Activated CD8-positive, alpha-beta memory T cell treated with anti-CD3 and anti-CD28 coated beads, Interleukin-2, amount 10 ng/mL, durations not matched to agents 7 days and 5 days (primary cell): ENCODE measurements around the gene APOA1. TPM values are rescaled to one million over a fixed set of nuclear protein-coding genes. Genes with fewer than 3 reads are reported as not detected.
"Not testable (repeated sequence)": the region's sequence is repeated elsewhere in the genome, so short reads cannot be mapped to it uniquely, and the experiment has no call there.

Experiments used
- ATAC-seq: fragments of 150-1000 bp; cut with Tn5 transposase; one replicate; pipeline ENCODE4 v1.10.0; 2021; ENCODE audit warnings: moderate library complexity
- CTCF ChIA-PET: fragments of 350-600 bp; sonication (Branson Sonifier 250); formaldehyde crosslinking; loops from one replicate; lab custom pipeline; 2021; ENCODE audit warnings: antibody characterized with exemption; lab: Charles Lee
- DNase-seq: peaks from one replicate; pipeline ENCODE4 v3.0.0-alpha.2; 2020
- H3K27ac Mint-ChIP-seq: one replicate; pipeline ENCODE4 v1.8.0; 2021; ENCODE audit warnings: mild to moderate bottlenecking, mixed read lengths
- H3K27me3 Mint-ChIP-seq: one replicate; pipeline ENCODE4 v1.8.0; 2021; ENCODE audit warnings: mixed read lengths
- H3K36me3 Mint-ChIP-seq: one replicate; pipeline ENCODE4 v1.8.0; 2021; ENCODE audit warnings: mild to moderate bottlenecking, mixed read lengths
- H3K4me1 Mint-ChIP-seq: one replicate; pipeline ENCODE4 v1.8.0; 2021; ENCODE audit warnings: mixed read lengths
- H3K4me3 Mint-ChIP-seq: one replicate; pipeline ENCODE4 v1.8.0; 2021; ENCODE audit warnings: mild to moderate bottlenecking, moderate library complexity, mixed read lengths
- H3K9me3 Mint-ChIP-seq: one replicate; pipeline ENCODE4 v1.8.0; 2022; ENCODE audit warnings: low read depth, mixed read lengths
- total RNA-seq, 2 experiments: library from RNA; stranded (reverse); gene quantifications; one replicate each; pipeline ENCODE4 v1.2.3, GENCODE V29; 2021

APOA1 gene
- total RNA-seq, 2 experiments from 2014 or later = 0.23 TPM; not detected in 1

GRCh38 chr11:116813781-116814471, 23.5 kb downstream of the APOA1 start:
- Mint-ChIP-seq H3K9me3 (no peaks in the 10 kb centered on the region), H3K4me1 (no peaks in the 10 kb centered on the region), H3K27me3 (no peaks in the 10 kb centered on the region), H3K27ac (no peak overlapping the region), H3K36me3 (no peaks in the 10 kb centered on the region), H3K4me3 (no peak overlapping the region)
- CTCF ChIA-PET = interaction anchor here (1.0 to 2.1 kb wide), 5 partner anchors 9 to 23 kb away, joined by 3 to 10 read pairs (median 5); partner anchors contain the start of gene APOA5
- ATAC-seq (no peak), DNase-seq (peak; percentile 36)

DNA sequence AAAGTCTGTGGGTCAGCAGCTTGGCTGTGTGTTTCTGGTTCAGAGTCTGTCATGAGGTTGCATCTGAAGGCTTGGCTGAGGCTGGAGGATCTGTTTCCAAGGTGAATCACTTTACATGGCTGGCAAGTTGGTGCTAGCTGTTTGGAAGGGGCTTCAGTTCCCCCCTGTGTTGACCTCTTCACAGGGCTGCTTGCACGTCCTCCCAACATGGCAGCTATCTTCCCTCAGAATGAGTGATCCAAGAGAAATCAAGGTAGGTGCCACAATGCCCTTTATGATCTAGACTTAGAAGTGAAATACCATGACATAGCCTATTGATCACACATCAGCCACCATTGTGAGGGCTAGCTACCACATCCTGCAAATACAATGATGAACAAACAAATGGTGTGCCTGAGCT, 24.3 kb downstream of the APOA1 start:
- Mint-ChIP-seq H3K4me3 (no peak overlapping the region), H3K36me3 (no peaks in the 10 kb centered on the region), H3K27me3 (no peaks in the 10 kb centered on the region), H3K4me1 (no peaks in the 10 kb centered on the region), H3K9me3 (no peaks in the 10 kb centered on the region), H3K27ac (no peak overlapping the region)
- ATAC-seq (no peak), DNase-seq (no peak)
- CTCF ChIA-PET = interaction anchor here (0.7 to 2.1 kb wide), 7 partner anchors 8 to 23 kb away, joined by 3 to 10 read pairs (median 3); partner anchors contain the start of genes APOA4 and APOA5

GRCh38 chr11:116812109-116812508, 25.3 kb downstream of the APOA1 start:
- Mint-ChIP-seq H3K27ac (no peak overlapping the region), H3K36me3 (no peaks in the 10 kb centered on the region), H3K4me1 (no peaks in the 10 kb centered on the region), H3K9me3 (no peaks in the 10 kb centered on the region), H3K27me3 (no peaks in the 10 kb centered on the region), H3K4me3 (no peak overlapping the region)
- DNase-seq (no peak), ATAC-seq (no peak)
- CTCF ChIA-PET = interaction anchor here (1.0 to 2.1 kb wide), 3 partner anchors 11 to 24 kb away, joined by 3 to 8 read pairs (median 5); partner anchors contain the start of gene APOA4

GRCh38 chr11:116811194-116811593, 26.2 kb downstream of the APOA1 start:
- ATAC-seq (no peak), DNase-seq (no peak)
- Mint-ChIP-seq H3K27ac (no peak overlapping the region), H3K27me3 (no peaks in the 10 kb centered on the region), H3K9me3 (no peaks in the 10 kb centered on the region), H3K4me3 (no peak overlapping the region), H3K4me1 (no peaks in the 10 kb centered on the region), H3K36me3 (no peaks in the 10 kb centered on the region)
- CTCF ChIA-PET = interaction anchor here (1.0 kb wide), 1 partner anchor 24 kb away, joined by 4 read pairs; no protein-coding TSS in a partner anchor

GRCh38 chr11:116808262-116809175, 28.9 kb downstream of the APOA1 start:
- Mint-ChIP-seq H3K4me1 (no peaks in the 10 kb centered on the region), H3K27me3 (peaks cover 3% of the 10 kb centered on the region), H3K36me3 (no peaks in the 10 kb centered on the region), H3K4me3 (no peak overlapping the region), H3K27ac (no peak overlapping the region), H3K9me3 (no peaks in the 10 kb centered on the region)
- ATAC-seq = no peak
- CTCF ChIA-PET = interaction anchor here (1.0 kb wide), 1 partner anchor 27 kb away, joined by 3 read pairs; no protein-coding TSS in a partner anchor
- no peak for DNase-seq

DNA sequence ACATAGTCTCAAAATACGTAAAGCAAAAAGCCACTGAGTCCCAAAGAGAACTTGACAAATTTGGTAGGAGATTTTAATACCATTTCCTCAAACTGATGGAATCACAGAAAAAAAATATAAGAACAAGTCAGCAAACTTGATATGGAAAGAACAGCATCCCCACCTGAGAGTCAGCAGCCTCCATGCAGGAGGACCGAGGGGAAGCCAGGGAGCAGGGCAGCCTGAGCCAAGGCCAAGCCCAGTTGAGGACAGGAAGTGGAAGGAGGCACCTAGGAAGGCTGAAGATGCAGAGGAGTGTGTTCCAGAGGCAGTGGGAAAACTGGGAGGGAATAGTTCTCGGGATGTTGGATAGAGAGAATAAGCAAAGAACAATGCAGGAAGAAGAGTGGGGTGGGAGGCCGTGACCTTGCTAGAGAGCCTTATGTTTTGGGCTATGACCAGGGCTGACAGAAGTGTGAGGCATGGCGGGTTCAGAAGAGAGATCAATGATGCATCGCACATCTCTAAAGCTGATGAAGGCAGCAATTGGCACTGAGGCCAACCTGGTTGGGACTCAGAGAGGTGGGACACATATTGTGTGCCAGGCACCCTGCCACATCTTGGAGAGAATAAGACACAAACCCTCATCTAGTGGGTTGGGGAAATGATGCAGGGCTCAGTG, 29.7 kb downstream of the APOA1 start:
- Mint-ChIP-seq H3K4me1 (no peaks in the 10 kb centered on the region), H3K27me3 (peaks cover 4% of the 10 kb centered on the region), H3K9me3 (no peaks in the 10 kb centered on the region), H3K27ac (no peak overlapping the region), H3K36me3 (no peaks in the 10 kb centered on the region), H3K4me3 (no peak overlapping the region)
- ATAC-seq = no peak
- no peak for DNase-seq
- CTCF ChIA-PET = no interaction called here

DNA sequence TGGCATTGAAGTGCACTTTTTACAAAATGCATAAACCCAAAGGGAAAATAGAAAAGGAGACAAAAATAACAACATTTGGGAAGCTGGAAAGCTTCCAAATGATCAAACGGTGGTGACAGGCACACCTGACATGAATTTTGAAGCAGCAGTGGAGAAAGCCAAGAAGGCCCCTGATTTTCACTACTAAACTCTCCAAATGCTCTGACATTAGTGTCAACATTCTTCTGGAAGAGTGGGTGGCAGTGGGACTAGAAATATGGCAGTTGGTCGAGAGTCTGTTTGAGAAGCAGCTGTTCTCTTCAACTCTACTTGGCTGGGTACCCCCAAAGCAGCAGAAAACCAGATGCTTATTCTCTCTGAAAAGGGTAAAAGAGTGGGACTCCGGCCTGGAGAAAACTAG, 33.4 kb downstream of the APOA1 start:
- DNase-seq (no peak), ATAC-seq (no peak)
- Mint-ChIP-seq H3K4me3 (no peak overlapping the region), H3K27me3 (peaks cover 19% of the 10 kb centered on the region), H3K4me1 (no peaks in the 10 kb centered on the region), H3K36me3 (peaks cover 1% of the 10 kb centered on the region), H3K27ac (no peak overlapping the region), H3K9me3 (no peaks in the 10 kb centered on the region)
- CTCF ChIA-PET = interaction anchor here (1.9 kb wide), 1 partner anchor 32 kb away, joined by 8 read pairs; no protein-coding TSS in a partner anchor

GRCh38 chr11:116801662-116802061, 35.8 kb downstream of the APOA1 start:
- CTCF ChIA-PET = interaction anchor here (1.2 to 3.1 kb wide), 2 partner anchors 11 to 34 kb away, joined by 3 to 23 read pairs; partner anchors contain the start of gene APOA5
- not testable (repeated sequence) for H3K4me1 Mint-ChIP-seq, DNase-seq, H3K27ac Mint-ChIP-seq, H3K4me3 Mint-ChIP-seq, H3K36me3 Mint-ChIP-seq, ATAC-seq, H3K9me3 Mint-ChIP-seq
- H3K27me3 Mint-ChIP-seq = peaks cover 23% of the 10 kb centered on the region

DNA sequence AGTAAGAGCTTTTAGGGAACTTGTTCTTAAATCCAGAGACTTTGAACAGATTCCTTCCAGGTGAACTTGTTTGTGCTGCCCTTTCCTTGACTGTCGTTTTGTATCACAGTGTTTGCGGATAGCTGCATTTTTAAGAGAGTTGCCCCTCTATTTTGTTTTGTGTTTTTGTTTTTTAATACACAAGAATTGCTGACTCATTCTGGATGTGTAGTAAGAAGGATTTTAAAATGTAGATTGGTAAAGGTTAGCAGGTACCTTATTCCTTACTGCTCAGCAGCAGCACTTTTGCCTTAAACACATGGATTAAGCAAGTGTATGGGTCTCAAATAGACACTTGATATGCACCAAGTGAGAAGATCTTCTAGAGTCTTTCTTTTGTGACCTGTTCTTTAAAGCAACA, 36.8 kb downstream of the APOA1 start:
- no peak for ATAC-seq
- Mint-ChIP-seq H3K27ac (no peak overlapping the region), H3K36me3 (peaks cover 1% of the 10 kb centered on the region), H3K27me3 (peaks cover 23% of the 10 kb centered on the region), H3K9me3 (no peaks in the 10 kb centered on the region), H3K4me1 (peaks cover 3% of the 10 kb centered on the region), H3K4me3 (no peak overlapping the region)
- CTCF ChIA-PET = interaction anchor here (3.1 kb wide), 1 partner anchor 10 kb away, joined by 23 read pairs; the partner anchor contains the start of gene APOA5
- DNase-seq = no peak

GRCh38 chr11:116798368-116798767, 39.1 kb downstream of the APOA1 start:
- ATAC-seq = no peak
- DNase-seq = no peak
- peaks cover 3% of the 10 kb centered on the region for H3K4me1 Mint-ChIP-seq
- CTCF ChIA-PET = interaction anchor here (0.6 to 3.1 kb wide), 2 partner anchors 11 to 37 kb away, joined by 3 to 8 read pairs; partner anchors contain the start of gene ZPR1
- H3K4me3 Mint-ChIP-seq = no peak overlapping the region
- no peaks in the 10 kb centered on the region for H3K9me3 Mint-ChIP-seq
- peaks cover 20% of the 10 kb centered on the region for H3K27me3 Mint-ChIP-seq
- H3K36me3 Mint-ChIP-seq = peaks cover 1% of the 10 kb centered on the region
- no peak overlapping the region for H3K27ac Mint-ChIP-seq

GRCh38 chr11:116797816-116798215, 39.6 kb downstream of the APOA1 start:
- no peak for DNase-seq
- no peaks in the 10 kb centered on the region for H3K9me3 Mint-ChIP-seq
- no peak for ATAC-seq
- CTCF ChIA-PET = interaction anchor here (0.7 to 3.1 kb wide), 2 partner anchors 10 to 38 kb away, joined by 4 to 8 read pairs; partner anchors contain the start of gene ZPR1
- H3K4me3 Mint-ChIP-seq = no peak overlapping the region
- H3K27ac Mint-ChIP-seq = no peak overlapping the region
- H3K4me1 Mint-ChIP-seq = peaks cover 3% of the 10 kb centered on the region
- peaks cover 19% of the 10 kb centered on the region for H3K27me3 Mint-ChIP-seq
- peaks cover 1% of the 10 kb centered on the region for H3K36me3 Mint-ChIP-seq

DNA sequence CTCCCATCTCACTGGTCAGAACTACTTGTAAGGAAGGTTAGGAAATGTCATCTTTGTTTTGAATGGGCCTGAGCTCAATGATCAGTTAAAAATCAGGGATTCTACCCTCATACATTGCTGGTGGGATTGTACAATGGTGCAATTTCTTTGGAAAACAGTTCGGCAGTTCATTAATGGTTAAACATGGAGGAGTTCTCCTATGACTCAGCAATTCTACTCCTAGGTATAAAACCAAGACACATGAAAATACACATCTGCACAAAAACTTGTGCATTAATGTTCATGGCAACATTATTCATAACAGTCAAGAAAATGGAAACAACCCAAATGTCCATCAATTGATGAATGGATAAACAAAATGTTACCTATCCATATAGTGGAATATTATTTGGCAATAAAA, 40.9 kb downstream of the APOA1 start:
- Mint-ChIP-seq H3K4me1 (peaks cover 3% of the 10 kb centered on the region), H3K36me3 (peaks cover 1% of the 10 kb centered on the region), H3K4me3 (no peak overlapping the region), H3K27me3 (peaks cover 15% of the 10 kb centered on the region), H3K27ac (no peak overlapping the region), H3K9me3 (no peaks in the 10 kb centered on the region)
- ATAC-seq (no peak), DNase-seq (no peak)
- CTCF ChIA-PET = interaction anchor here (1.0 kb wide), 1 partner anchor 39 kb away, joined by 4 read pairs; no protein-coding TSS in a partner anchor
